Thyroid gland (tissue), 4 donors: ENCODE data around the gene P2RX6. TPM values are rescaled to one million over a fixed set of nuclear protein-coding genes. Genes with fewer than 3 reads are reported as not detected.

ENCODE experiments used
- DNase-seq, 2 donors: peaks; one replicate each; pipeline ENCODE4 v3.0.0-alpha.2; 2019
- H3K27ac ChIP-seq, 3 donors: fragments of 200-600 bp; sonication (generic); 1 replicate in 2 of 3; 2 replicates in 1 of 3; pipeline ENCODE4 v1.5.1; 2016 to 2019; ENCODE audit warnings: mild to moderate bottlenecking in 1 of 3, moderate library complexity in 1 of 3
- H3K27me3 ChIP-seq: fragments of 200-600 bp; sonication (generic); one replicate; pipeline ENCODE4 v1.5.1; 2019
- H3K36me3 ChIP-seq, 2 donors: fragments of 200-600 bp; sonication (generic); one replicate each; pipeline ENCODE4 v1.5.1; 2016 to 2019
- H3K4me1 ChIP-seq, 2 donors: fragments of 200-600 bp; sonication (generic); one replicate each; pipeline ENCODE4 v1.5.1; 2017 to 2019
- H3K4me3 ChIP-seq, 3 donors: fragments of 200-600 bp; sonication (generic); replicated peaks in 1 of 3; 1 replicate in 2 of 3; 2 replicates in 1 of 3; pipeline ENCODE4 v1.5.1; 2016; ENCODE audit warnings: mild to moderate bottlenecking in 1 of 3
- H3K9me3 ChIP-seq: fragments of 200-600 bp; sonication (generic); one replicate; pipeline ENCODE4 v1.5.1; 2017
- POLR2A ChIP-seq, 2 donors: fragments of 450-650 bp; IDR thresholded peaks; one replicate each; pipeline ENCODE4 v1.6.1; 2017; ENCODE audit warnings: antibody characterized with exemption in 2 of 2, mild to moderate bottlenecking in 2 of 2, moderate library complexity in 1 of 2
- WGBS, 2 donors: methylation state at CpG; one replicate each; pipeline ENCODE4 v1.1.5; 2017; 5-methylcytosine and 5-hydroxymethylcytosine counted together
- intact Hi-C: fragments of 100-400 bp; cut with DNase I; formaldehyde crosslinking; loops from one replicate; pipeline ENCODE4 v1.15.1; 2023
- total RNA-seq, 4 donors: library from RNA; depleted of rRNA; stranded (reverse); fragments of >200 nt; gene quantifications; one replicate each; pipeline ENCODE4 v1.2.3, GENCODE V29; 2016
- TF ChIP-seq, protein P1 (sequence below), 6 experiments: fragments of 200-600 bp in 3 of 6; fragments of 450-650 bp in 3 of 6; sonication (generic) in 3 of 6; IDR thresholded peaks; one replicate each; pipeline ENCODE4 v1.5.1; 2016 to 2019; ENCODE audit warnings: antibody characterized with exemption in 6 of 6, mild to moderate bottlenecking in 2 of 6, inconsistent platforms in 1 of 6, moderate library complexity in 1 of 6

The P2RX6 gene
- total RNA-seq, 4 donors from 2014 or later = 0.40 TPM; not detected in 3

- Histone ChIP-seq H3K27ac (peak overlapping the region in 1 of 3 donors; percentile 3), H3K9me3 (no peaks in the 10 kb centered on the region), H3K4me3 (peak overlapping the region in 1 of 3 donors; percentile 8), H3K27me3 (no peaks in the 10 kb centered on the region), H3K36me3 (no peaks in the 10 kb centered on the region), H3K4me1 (peaks cover 8 to 17% of the 10 kb centered on the region in 2 donors)
- DNase-seq = no peak
- 17 to 28% methylated on average over 10 to 15 of the region's 24 CpGs for WGBS, 2 donors
- TF ChIP-seq POLR2A (IDR thresholded peaks at IDR 0.05) = no peak
- TF ChIP-seq, protein P1, sequence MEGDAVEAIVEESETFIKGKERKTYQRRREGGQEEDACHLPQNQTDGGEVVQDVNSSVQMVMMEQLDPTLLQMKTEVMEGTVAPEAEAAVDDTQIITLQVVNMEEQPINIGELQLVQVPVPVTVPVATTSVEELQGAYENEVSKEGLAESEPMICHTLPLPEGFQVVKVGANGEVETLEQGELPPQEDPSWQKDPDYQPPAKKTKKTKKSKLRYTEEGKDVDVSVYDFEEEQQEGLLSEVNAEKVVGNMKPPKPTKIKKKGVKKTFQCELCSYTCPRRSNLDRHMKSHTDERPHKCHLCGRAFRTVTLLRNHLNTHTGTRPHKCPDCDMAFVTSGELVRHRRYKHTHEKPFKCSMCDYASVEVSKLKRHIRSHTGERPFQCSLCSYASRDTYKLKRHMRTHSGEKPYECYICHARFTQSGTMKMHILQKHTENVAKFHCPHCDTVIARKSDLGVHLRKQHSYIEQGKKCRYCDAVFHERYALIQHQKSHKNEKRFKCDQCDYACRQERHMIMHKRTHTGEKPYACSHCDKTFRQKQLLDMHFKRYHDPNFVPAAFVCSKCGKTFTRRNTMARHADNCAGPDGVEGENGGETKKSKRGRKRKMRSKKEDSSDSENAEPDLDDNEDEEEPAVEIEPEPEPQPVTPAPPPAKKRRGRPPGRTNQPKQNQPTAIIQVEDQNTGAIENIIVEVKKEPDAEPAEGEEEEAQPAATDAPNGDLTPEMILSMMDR (IDR thresholded peaks at IDR 0.05) = no peak
- intact Hi-C loops = no loop called here
These were observed 1.2 kb upstream of the P2RX6 start for GRCh38 chr22:21013657-21014201.

- H3K27me3 ChIP-seq = no peaks in the 10 kb centered on the region
- peak overlapping the region in 1 of 3 donors; percentile 3 for H3K27ac ChIP-seq
- DNase-seq = peak; percentile 82 to 92
- intact Hi-C loops = no loop called here
- TF ChIP-seq POLR2A (IDR thresholded peaks at IDR 0.05) = no peak
- TF ChIP-seq, protein P1 (IDR thresholded peaks at IDR 0.05) = no peak
- H3K36me3 ChIP-seq = no peaks in the 10 kb centered on the region
- H3K4me1 ChIP-seq = peaks cover 8 to 17% of the 10 kb centered on the region in 2 donors
- peak overlapping the region in 1 of 3 donors; percentile 8 for H3K4me3 ChIP-seq
- 3 to 4% methylated on average over 25 to 32 of the region's 40 CpGs for WGBS, 2 donors
- no peaks in the 10 kb centered on the region for H3K9me3 ChIP-seq
These were observed 701 bp upstream of the P2RX6 start for GRCh38 chr22:21014202-21014725.

DNA sequence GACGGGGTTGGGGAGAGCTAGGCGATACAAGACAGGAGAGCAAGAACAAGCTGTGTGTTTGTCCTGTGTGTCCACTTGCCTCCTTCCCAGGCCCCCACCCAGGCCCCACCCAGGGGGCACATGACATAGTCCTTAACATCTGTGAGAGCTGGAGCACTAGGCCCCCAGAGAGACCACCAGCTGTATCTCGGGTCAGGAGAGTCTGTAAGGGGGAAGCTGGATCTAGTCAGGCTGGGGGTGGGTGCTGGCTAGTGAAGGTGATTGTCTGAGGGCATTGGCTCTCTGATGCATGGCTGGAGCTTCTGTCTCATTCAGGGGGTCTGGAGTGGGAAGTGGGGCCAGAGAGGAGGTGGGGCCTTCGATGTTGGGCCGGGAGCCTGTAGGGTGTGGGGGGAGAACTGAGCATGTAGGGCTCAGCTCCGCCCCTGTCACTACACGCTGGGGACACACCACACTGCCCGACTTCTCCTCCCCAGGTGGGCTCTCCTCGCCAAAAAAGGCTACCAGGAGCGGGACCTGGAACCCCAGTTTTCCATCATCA is 571 bp downstream of the P2RX6 start:
- no peaks in the 10 kb centered on the region for H3K27me3 ChIP-seq
- no peaks in the 10 kb centered on the region for H3K9me3 ChIP-seq
- no peaks in the 10 kb centered on the region for H3K36me3 ChIP-seq
- no peak for TF ChIP-seq POLR2A (IDR thresholded peaks at IDR 0.05)
- TF ChIP-seq, protein P1 (IDR thresholded peaks at IDR 0.05) = no peak
- DNase-seq = no peak
- no peak overlapping the region for H3K4me3 ChIP-seq
- intact Hi-C loops = loop anchor here (5.0 kb wide), 1 partner anchor 48 kb away; the partner anchor contains the start of gene AIFM3
- no peak overlapping the region for H3K27ac ChIP-seq
- peaks cover 8 to 17% of the 10 kb centered on the region in 2 donors for H3K4me1 ChIP-seq
- 56 to 61% methylated on average over 8 to 10 of the region's 10 CpGs for WGBS, 2 donors

DNA sequence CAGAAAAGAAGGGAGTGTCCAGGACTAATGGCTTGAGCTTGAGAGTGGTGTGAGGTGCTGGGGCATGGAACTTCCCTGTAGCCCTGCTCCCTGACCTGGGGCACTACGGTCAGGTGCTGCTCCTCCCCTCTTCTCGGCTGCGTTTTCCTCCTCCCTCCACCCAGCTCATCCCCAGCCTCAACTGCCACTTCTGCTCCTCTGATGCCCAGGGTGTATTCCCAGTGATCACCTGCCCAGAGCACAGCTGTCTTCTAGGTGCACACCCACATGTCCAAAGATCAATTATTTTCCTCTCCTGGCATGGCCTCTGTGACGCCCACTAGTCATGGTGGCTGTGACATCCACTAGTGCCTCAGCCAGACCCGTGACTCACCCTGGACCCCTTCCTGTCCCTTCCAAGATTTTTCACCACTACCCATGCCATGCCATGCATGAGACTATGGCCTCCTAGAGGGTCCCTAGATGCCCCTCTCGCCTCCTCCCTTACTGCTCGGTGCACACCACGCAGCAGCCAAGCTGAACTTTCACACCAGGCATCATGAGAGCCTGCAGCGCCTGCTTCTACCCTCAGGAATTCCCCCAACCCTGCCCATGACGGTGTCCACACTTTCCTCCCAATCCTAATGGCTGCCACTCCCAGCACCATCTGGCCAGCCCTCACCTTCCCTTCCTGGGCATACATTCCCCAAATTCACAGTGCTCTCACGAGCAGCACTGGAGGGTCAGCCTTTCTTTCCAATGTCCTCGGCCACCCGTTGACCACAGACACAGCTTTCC is 1.9 kb downstream of the P2RX6 start:
- Histone ChIP-seq H3K27ac (no peak overlapping the region), H3K4me1 (peaks cover 8 to 17% of the 10 kb centered on the region in 2 donors), H3K9me3 (no peaks in the 10 kb centered on the region), H3K4me3 (no peak overlapping the region), H3K36me3 (no peaks in the 10 kb centered on the region), H3K27me3 (no peaks in the 10 kb centered on the region)
- TF ChIP-seq, protein P1 (IDR thresholded peaks at IDR 0.05) = no peak
- TF ChIP-seq POLR2A (IDR thresholded peaks at IDR 0.05) = no peak
- WGBS, 2 donors = 76 to 83% methylated on average over 13 of the region's 13 CpGs
- intact Hi-C loops = loop anchor here (5.0 kb wide), 1 partner anchor 50 kb away; the partner anchor contains the start of gene AIFM3
- DNase-seq = no peak
